Left lobe of liver (tissue), 2 donors: ENCODE measurements around the gene PLEKHM3. TPM values are rescaled to one million over a fixed set of nuclear protein-coding genes. Genes with fewer than 3 reads are reported as not detected.
"Not testable (repeated sequence)": the region's sequence is repeated elsewhere in the genome, so short reads cannot be mapped to it uniquely, and the experiment has no call there.

Experiments used
- ATAC-seq: fragments of 200-7000 bp; cut with Tn5 transposase; one replicate; pipeline ENCODE4 v1.9.1; 2020; ENCODE audit warnings: mild to moderate bottlenecking, moderate library complexity
- DNase-seq: peaks from one replicate; pipeline ENCODE4 v3.0.0-alpha.2; 2020; ENCODE audit warnings: low spot score
- total RNA-seq: library from RNA; stranded (reverse); gene quantifications from one replicate; pipeline ENCODE4 v1.2.1, GENCODE V29; 2021
- donor health status: DM: no; HTN: no; CAD: no; lungs with moderate emphysema.
- donor health status: DM: no; HTN: yes; CAD: no.

Gene PLEKHM3
- total RNA-seq, 1 donor from 2014 or later, result 8.5 TPM

DNA sequence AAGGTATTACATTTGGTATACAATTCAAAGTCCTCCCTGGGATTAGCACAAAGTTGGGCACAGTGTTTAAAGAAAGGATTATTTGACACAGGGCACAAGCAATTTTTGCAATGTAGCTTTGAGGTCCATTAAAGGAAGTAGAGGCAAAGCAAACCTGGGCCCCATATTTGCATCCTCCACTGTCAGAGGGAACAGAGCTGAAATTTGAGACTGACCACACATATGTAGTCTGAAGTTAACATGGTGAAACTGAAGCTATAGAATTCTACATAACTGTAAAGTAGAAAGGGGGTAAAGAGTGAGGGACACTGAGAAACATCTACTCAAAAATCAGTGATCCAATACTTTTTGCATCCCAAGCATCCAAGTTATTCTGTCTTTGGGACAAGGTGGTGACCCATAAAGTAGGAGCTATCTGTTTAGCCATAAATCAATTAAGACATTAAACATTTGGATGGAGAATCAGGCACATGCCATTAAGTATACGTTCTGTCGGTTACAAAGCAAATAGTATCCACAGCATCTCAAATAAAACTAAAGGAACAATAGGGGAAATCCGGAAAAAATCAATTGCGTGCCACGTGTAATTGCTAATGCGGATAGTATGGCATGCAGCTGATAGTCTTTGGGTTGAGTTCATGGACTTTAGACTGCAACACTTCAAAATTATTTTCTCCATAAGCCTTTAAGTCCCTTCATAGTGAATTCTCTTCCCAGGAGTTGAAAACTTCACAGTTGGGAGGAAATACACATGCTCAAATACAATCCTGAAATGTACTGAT lies 72.6 kb downstream of the PLEKHM3 start:
- DNase-seq (no peak), ATAC-seq (no peak)

DNA sequence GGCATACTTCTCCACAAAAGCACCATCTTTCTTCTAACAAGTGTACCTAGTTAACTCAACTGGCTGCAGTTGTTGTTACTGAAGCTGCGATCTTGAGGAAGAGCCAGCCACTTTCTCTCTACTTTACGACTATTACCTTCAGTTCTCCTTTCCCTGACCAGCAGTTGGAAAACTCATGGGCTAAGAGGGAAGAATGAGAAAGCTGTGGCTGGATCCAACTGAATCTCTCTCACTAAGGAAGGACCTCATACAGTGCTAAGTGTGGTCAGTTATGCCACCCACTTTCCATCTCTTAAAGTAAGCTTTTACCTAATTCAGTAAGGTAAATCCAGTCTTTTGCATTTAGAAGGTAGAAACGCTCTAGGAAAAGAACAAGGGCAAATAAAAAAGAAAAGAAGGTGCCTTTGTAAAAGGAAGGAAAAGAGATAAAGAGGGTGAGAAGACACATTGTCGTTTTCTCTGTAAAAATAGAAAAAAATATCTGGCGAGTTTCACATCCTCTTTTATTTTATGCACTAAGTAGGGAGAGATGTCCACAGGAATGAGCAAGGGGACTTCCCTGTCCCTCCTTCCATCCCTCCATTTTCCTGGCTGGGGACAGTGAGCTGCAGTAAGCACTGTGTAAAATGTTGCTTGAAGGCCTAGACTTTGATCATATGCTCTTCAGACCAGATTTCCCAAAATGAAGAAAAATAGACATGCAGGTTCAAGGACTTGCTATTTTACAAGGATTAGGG lies 73.4 kb downstream of the PLEKHM3 start:
- ATAC-seq (no peak), DNase-seq (no peak)

DNA sequence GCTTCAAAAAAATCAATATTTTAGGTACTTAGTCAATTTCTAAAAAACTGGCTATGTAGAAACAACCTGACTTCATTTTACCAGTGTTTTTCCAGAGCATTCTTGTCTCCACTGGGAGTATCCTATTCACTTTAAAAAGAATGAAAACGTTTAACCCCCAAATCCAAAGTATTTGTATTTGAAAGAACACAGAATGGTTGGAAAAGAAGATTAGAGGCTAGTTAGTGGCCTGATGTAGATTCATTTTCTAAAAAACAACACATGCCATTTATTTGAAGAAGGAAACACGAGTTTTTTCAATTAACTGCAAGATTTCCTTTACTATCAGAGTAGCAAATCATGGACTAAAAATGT lies 74.6 kb downstream of the PLEKHM3 start:
- no peak for ATAC-seq
- DNase-seq, result no peak

DNA sequence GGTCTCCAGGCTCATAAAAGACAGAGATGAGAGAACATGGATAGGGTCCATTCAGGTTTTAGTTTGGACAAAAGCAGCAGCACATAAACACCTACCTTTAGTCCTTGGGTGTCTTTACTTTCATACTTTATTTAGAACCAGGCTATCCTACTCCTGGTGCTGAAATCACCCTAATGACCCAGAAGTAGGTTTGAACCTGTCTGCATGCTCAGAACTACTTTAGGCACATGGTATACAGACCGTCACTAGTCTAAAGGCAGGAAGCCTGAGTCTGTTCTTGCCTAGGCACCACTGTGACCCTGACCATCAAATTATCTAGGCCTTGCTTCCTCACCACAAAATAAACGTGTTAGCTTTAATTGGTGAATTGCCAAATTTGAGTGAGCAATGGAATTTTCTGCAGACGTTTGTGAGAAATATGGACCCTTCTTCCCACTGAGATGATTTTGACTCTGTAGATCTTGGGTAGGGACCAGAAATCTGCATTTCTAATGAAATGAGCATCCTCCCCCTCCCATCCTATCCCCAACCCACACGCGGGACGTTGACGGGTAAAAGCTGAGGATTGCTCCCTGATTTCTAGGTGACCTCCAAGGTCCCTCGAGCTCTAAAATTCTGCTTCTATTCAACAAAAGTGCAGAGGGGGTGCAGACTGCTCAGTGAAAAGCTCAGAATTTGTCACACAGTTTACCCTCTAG lies 75.1 kb downstream of the PLEKHM3 start:
- ATAC-seq, result peak; percentile 36

DNA sequence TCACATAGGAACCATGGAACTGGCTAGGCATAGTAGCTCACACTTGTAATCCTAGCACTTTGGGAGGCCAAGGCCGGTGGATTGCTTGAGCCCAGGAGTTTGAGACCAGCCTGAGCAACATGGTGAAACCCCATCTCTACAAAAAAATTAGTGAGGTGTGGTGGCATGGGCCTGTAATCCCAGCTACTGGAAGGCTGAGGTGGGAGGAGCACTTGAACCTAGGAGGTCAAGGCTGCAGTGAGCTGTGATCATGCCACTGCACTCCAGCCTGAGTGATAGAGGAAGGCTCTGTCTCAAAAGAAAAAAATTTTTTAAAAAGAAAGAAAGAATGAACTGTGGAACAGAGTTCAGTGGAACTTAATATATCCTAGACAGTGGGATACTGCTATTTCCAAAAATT lies 76.1 kb downstream of the PLEKHM3 start:
- ATAC-seq, DNase-seq: not testable (repeated sequence)

More for the DNA sequence above, 75.1 kb downstream of the PLEKHM3 start:
- DNase-seq, result no peak

DNA sequence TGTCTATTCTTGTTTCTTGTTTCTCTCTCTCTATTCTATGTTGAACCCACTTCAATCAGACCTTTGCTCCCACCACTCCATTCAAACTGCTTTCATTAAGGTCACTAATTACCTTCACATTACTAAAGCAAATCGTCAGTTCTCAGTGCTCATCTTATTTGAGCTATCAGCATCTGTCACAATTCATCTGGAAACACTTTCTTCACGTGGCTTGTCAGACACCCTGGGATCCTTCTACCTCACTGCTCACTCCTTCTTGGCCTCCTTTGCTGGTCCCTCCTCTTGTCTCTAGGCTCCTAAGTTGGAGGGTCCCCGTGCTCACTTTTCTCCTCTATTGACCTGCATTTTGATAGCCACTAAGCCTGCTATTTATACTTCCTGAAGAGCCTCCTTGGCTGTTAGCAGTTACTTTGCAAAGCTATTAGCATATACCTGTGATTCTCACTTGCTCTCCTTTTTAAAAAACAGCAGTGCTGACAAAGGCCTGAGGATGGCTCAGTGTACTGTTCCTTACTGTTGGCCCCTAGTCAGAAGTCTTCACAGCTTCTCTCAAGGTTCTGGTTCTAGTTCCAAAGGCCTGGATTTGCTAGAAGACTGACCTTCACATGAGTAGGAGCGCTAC lies 80.2 kb downstream of the PLEKHM3 start:
- DNase-seq (no peak), ATAC-seq (no peak)

DNA sequence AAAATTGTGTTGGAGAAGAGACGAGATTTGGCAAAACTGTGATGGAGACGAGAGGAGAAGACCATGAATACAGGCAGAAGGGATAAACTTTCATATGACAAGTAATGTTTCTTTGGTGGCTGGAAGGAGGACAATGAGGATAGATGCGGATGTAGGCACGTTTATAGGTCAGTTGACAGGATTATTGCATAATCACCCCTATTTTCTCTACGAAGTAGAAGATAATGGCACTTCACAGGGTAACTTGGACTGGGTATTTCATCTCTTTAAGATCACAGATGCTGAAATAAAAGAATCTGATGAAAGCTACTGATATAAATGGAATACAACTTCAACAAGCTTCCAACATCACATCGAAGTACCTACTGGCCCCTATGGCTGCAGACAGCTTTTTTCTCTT lies 81.0 kb downstream of the PLEKHM3 start:
- no peak for DNase-seq
- no peak for ATAC-seq

DNA sequence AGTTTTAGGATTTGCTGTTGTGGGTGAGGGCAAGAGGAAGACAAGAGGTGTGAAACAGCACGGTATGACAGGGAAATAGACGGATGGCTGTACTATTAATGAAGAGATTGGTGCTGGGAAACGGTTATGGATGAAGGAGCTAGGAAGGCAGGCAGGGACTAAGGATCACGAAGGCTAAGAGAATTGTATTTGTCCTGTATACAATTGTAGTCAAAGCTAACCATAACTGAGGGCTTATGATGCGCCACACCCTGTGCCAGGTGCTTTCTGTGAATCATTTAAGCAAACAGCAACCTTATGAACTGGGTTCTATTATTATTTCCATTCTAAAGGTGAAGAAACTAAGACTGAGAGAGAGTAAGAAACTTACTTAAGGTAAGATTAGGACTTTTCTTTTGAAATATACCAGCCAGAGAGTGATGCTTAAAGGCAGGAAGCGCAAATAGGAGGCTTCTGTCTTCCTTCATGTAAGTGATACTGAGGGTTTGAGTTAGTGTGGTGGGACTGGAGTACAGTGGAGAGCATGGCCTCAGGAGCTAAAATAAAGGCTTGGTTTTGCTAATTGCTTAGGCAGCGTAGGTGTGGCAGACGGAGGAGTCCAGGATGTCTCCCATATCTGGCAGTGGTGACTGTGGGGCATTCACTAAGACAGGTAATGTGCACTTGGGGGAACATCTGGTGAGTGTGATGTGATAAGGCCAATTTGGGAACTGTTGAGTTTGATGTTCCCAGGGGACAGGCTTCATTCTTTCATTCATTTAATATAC lies 85.8 kb downstream of the PLEKHM3 start:
- no peak for ATAC-seq
- no peak for DNase-seq

DNA sequence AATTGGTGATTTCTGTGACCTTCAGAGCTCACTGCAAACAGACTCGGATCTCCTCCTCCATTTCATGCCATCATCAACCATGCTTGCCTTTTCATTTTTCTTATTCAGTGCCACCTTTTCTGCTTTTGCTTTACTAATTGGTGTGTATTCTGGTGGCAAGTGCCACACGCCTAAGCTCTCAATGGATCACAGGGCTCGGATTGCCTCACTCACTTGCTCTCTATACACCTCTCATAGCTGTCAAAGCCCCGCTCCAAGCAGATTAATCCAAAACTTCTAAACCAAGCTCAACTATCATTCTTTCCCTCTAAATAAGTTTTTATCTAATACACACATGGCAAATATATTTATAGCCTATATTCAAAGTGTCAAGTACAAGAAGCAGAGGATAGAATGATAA lies 86.4 kb downstream of the PLEKHM3 start:
- DNase-seq (no peak), ATAC-seq (no peak)

DNA sequence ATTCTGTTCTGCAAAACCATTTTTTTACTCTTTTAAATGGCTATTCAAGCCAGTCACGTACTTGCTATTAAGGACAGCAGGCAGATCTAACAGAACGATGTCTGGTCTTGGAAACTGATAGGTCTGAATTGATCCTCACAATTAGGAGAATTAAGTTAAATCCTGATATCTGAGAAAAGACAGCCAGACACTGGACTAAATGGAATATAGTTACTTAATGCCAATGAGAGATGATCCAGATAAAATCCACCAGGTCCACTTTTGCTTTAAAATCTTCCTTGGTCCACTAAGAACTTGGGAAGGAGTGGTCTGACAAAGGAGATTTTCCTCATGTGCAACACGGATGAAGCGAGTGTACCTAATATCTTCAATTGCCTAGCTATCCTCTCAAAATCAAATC lies 86.9 kb downstream of the PLEKHM3 start:
- ATAC-seq, result no peak
- no peak for DNase-seq

DNA sequence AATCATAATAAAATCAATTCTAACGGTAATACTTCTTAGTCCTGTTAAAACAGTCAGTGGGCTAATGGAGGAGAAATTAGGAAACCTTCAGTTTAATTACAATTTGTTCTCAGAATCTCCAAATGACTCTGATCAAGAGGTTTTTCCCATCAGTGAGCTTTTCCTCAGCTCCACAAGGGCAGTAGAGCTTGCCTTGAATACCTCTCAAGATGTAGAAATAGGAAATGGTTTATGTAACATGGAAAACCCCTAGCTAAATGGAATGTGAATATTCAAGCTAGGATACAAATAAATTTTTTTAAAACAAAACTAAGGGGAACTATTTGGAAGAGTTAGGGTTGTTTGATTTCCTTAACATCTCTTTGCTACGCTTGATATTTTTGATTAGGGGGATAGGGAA lies 87.5 kb downstream of the PLEKHM3 start:
- ATAC-seq (no peak), DNase-seq (no peak)

DNA sequence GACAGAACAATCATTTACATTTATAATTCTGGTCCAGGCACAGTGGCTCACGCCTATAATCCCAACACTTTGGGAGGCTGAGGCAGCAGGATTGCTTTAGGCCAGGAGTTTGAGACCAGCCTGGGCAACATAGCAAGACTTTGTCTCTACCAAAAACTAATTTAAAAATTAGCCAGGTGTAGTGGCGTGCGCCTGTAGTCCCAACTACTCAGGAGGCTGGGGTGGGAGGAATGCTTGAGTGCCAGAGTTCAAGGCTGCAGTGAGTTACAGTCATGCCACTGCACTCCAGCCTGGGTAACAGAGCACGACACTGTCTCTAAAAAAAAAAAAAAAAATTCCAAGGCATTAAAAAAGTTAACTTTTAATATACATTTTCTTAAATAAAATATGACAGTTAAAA lies 88.1 kb downstream of the PLEKHM3 start:
- ATAC-seq, result no peak
- no peak for DNase-seq

DNA sequence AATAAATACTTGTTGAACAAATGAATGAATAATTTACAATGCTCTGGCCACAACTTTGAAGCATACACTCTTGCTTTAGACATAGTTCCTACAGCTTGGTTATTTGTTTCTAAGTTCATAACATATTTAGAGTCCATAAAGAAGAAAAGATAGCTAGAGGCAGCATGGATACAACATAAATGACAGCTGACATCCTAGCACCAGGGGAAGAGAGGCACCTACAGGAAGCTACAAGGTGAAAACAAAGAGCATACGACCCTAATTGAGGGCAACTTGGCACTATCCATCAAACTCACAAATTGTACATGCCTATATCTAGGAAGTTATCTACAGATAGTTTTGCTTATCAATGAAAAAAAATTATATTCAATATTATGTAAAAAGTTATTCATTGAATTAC lies 88.9 kb downstream of the PLEKHM3 start:
- DNase-seq (no peak), ATAC-seq (no peak)

DNA sequence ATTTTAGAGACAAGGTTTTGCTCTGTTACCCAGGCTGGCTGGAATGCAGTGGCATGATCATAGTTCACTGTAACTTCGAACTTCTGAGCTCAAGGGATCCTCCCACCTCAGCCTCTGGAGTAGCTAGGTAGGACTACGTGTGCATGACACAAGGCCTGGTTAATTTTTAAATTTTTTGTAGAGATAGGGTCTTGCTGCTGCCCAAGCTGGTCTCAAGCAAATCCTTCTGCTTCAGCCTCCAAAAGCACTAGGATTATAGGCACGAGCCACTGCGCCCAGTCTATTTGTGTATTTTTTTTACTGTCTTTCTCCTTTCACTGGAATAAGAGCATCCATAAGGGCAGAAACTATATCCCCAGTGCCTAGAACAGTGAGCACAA lies 89.3 kb downstream of the PLEKHM3 start:
- ATAC-seq (peak; percentile 78), DNase-seq (peak; percentile 69)

DNA sequence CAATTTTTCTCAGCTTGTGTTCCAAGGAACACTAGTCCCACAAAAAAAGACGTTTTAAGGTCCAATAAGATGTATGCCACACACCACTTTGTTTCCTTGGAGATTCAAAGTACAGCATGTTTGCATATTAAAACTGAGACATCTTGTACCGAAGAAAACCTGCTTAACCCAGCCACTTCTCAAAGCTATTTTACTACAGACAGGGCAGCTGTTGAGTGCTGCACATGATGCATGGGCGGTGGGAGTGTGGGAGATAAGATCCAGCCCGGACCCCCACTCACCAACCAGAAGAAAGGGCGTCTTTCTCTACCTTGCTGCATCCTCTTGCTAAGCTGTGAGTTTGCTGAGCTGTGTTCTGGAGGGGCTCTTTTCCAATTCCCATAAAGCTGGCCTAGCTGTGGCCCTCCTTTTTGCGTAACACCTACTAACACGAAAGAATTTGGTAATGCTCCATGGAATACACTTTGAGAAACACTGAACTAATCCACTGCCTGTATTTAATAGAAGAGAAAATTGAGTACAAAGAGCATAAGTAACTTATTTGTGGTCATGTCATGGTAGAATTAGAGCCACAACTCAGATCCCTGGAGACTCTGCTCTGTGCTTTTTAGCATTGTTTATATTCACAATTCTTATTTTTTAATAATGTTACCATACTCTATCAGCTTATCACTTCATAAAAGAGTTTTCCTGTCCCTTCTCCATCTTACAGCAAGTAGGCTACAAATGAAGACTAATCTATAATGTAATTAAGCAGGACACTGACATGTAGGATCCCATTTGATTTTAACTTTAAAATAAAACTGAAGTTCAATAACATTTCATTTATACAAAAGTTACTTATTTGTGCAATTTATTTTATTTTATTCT lies 90.0 kb downstream of the PLEKHM3 start:
- peak; percentile 59 for DNase-seq
- peak; percentile 61 for ATAC-seq

DNA sequence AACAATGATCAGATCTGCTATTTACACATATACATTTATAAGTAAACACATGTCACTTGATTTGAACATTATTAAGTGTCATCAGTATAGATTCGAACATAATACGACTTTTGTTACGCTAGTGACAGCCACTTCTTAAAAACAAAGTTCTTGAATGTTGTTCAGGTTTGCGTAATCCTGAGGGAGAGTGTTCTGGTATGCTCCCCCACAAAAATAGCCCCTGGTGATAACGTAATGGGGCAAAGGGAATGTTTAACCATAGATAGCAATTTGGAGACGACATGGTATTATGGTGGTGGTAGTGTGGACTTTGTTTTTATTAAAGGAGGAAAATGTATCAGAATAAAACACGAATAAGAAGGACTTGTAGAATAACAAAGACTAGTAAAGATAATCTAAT lies 90.6 kb downstream of the PLEKHM3 start:
- no peak for DNase-seq
- ATAC-seq, result peak; percentile 66

DNA sequence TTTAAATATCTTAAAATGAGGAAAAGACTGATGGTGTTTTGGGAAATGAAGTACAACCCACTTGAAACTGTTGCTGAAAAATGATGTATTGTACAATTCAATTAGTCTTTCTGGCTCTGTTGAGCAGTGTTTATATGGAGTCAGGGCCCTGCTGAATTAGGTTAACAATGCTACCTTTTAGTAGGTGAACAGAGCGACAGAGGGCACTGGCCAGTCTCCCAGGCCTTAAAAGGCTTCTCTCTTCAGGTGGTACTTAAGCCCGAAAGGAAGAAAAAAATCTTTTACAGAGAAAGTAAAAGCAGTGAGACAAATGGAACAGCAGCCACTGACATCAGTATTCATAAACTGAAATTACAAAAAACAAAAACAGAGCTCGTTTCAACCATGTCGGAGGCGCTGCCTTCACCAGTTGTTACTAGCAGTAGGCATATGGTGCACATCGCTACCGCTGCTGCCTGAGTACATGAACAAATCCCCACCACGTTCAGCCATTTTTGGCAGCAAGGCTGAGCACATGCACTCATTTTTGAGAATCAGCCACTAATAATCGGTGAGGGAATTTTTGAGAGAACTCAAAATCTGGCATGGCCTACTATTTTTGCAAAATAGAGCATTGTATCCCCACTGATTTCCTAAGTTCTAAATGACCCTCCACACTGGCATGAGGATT lies 91.8 kb downstream of the PLEKHM3 start:
- ATAC-seq (no peak), DNase-seq (no peak)

DNA sequence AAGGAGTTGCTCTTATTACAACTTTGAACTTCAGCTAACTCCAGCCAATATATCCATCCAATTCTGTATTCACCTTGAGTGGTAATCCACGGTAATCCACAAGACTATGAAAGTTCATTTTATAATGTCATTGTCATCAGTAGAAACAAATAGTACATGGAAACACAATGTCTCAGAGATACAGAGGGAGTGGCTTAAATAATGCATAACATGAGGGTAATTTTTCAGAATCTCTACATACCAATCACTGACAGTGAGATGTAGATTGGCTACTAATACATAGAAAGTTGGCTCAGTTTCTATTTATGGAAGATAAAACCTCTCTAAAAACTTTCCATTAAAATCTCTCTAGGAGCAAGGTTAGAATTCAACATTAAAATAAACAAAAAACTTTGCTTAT lies 93.2 kb downstream of the PLEKHM3 start:
- no peak for ATAC-seq

DNA sequence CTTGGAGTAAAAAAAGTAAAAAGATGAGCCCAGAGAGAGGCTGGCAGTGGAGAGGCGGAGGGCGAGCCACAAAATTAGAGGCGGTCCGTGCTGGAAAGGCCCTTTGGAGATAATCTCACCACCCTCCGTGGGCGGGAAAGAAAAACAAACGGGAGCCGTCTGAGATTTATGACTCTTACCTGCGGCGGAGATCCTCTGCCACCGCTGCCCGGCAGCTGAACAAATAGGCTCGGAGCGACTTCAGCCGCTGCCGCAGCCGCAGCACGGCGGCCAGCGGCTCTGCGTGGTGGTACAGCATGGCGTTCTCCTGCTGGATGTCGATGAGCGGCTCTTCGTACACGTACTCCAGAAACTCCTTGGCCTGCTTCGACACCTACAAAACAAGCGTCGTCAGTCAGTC lies 94.6 kb downstream of the PLEKHM3 start:
- DNase-seq (peak; percentile 73), ATAC-seq (peak; percentile 62)

More for the DNA sequence above, 93.2 kb downstream of the PLEKHM3 start:
- no peak for DNase-seq
